NB4 (cell line): ENCODE data around the gene UNC5A.

ENCODE experiments used
- DNase-seq: peaks from one replicate; pipeline ENCODE4 v3.0.0; 2010; ENCODE audit warnings: low read depth
- H3K4me3 ChIP-seq: one replicate; pipeline ENCODE4 v1.5.1; 2011; ENCODE audit warnings: mild to moderate bottlenecking, low read depth, low read length, moderate library complexity
- CTCF ChIP-seq: IDR thresholded peaks from one replicate; pipeline ENCODE4 v1.5.1; 2012; ENCODE audit warnings: low read depth, low read length
- MAX ChIP-seq: IDR thresholded peaks from 2 replicates; pipeline ENCODE4 v1.6.1; 2011; ENCODE audit warnings: low read depth, low read length
- MYC ChIP-seq: IDR thresholded peaks from 2 replicates; pipeline ENCODE4 v1.6.1; 2011; ENCODE audit warnings: low read depth, low read length
- POLR2A ChIP-seq: IDR thresholded peaks from 2 replicates; pipeline ENCODE4 v1.6.1; 2011; ENCODE audit warnings: mild to moderate bottlenecking; ENCODE audit not compliant: insufficient read length; ENCODE audit errors: extremely low read depth

The UNC5A gene

GRCh38 chr5:176769911-176770310 is 40.4 kb upstream of the UNC5A start:
- TF ChIP-seq CTCF (no peak), MYC (no peak), POLR2A (no peak), MAX (no peak)
- no peak overlapping the region for H3K4me3 ChIP-seq
- no peak for DNase-seq

GRCh38 chr5:176770431-176770830 is 39.9 kb upstream of the UNC5A start:
- no peak for TF ChIP-seq MAX
- TF ChIP-seq POLR2A = no peak
- no peak for TF ChIP-seq CTCF
- no peak for TF ChIP-seq MYC
- no peak overlapping the region for H3K4me3 ChIP-seq
- DNase-seq = no peak

- no peak for DNase-seq
- no peak overlapping the region for H3K4me3 ChIP-seq
- TF ChIP-seq MYC (no peak), MAX (no peak), POLR2A (no peak), CTCF (no peak)
Measured at GRCh38 chr5:176771102-176771845, 39.1 kb upstream of the UNC5A start.

GRCh38 chr5:176772271-176773210 is 37.8 kb upstream of the UNC5A start:
- no peak for DNase-seq
- H3K4me3 ChIP-seq = no peak overlapping the region
- TF ChIP-seq POLR2A (no peak), MAX (no peak)

GRCh38 chr5:176773408-176774035 is 36.8 kb upstream of the UNC5A start:
- TF ChIP-seq POLR2A = no peak
- no peak for TF ChIP-seq MYC
- TF ChIP-seq MAX = no peak
- no peak for TF ChIP-seq CTCF
- no peak overlapping the region for H3K4me3 ChIP-seq
- DNase-seq = no peak
